Suprapubic skin (tissue), 4 donors: ENCODE data around the gene MILR1.
"Not testable (repeated sequence)": the region's sequence is repeated elsewhere in the genome, so short reads cannot be mapped to it uniquely, and the experiment has no call there.

Experiments
- CTCF ChIP-seq, 2 donors: fragments of 200-600 bp in 1 of 2; fragments of 450-650 bp in 1 of 2; sonication (generic) in 1 of 2; IDR thresholded peaks; one replicate each; pipeline ENCODE4 v1.5.1; 2016 to 2019; ENCODE audit warnings: antibody characterized with exemption in 2 of 2, mild to moderate bottlenecking in 1 of 2, moderate library complexity in 1 of 2
- EP300 ChIP-seq: sonication (generic); formaldehyde crosslinking; IDR thresholded peaks from one replicate; pipeline ENCODE4 v1.6.1; 2017; ENCODE audit warnings: antibody characterized with exemption
- POLR2A ChIP-seq, 2 donors: fragments of 450-650 bp; IDR thresholded peaks; one replicate each; pipeline ENCODE4 v1.6.1; 2017; ENCODE audit warnings: antibody characterized with exemption in 2 of 2, mild to moderate bottlenecking in 2 of 2, moderate library complexity in 2 of 2
- POLR2AphosphoS5 ChIP-seq, 3 donors: sonication (generic); formaldehyde crosslinking; IDR thresholded peaks; one replicate each; pipeline ENCODE4 v1.6.1; 2017; ENCODE audit warnings: antibody characterized with exemption in 3 of 3

DNA sequence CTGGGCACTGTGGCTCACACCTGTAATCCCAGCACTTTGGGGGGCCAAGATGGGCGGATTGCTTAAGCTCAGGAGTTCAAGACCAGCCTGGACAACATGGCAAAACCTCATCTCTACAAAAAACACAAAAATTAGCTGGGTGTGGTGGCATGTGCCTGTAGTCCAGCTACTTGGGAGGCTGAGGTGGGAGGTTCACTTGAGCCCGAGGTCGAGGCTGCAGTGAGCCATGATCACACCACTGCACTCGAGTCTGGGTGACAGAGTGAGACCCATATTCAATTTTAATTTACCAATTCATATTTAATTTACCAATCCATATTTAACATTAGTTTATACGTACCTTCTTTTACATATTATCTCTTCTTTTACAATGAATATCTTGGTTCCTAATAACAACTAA lies 46.4 kb downstream of the MILR1 start:
- TF ChIP-seq CTCF (IDR thresholded peaks at IDR 0.05); POLR2A (IDR thresholded peaks at IDR 0.05); POLR2AphosphoS5 (IDR thresholded peaks at IDR 0.05); EP300: not testable (repeated sequence)
